Osteocyte (in vitro differentiated cells): Measurements from ENCODE around the gene RNF186. TPM values are rescaled to one million over a fixed set of nuclear protein-coding genes. Genes with fewer than 3 reads are reported as not detected.

Experiments used
- DNase-seq: peaks from one replicate; pipeline ENCODE4 v3.0.0; 2021; ENCODE audit warnings: mixed read lengths; ENCODE audit not compliant: unreplicated experiment; ENCODE audit errors: extremely low spot score
- H3K27ac Mint-ChIP-seq: one replicate; pipeline ENCODE4 v1.8.0; 2021; ENCODE audit warnings: mild to moderate bottlenecking, mixed read lengths; ENCODE audit not compliant: unreplicated experiment
- H3K27me3 Mint-ChIP-seq: one replicate; pipeline ENCODE4 v1.8.0; 2021; ENCODE audit warnings: mixed read lengths; ENCODE audit not compliant: unreplicated experiment
- H3K36me3 Mint-ChIP-seq: one replicate; pipeline ENCODE4 v1.8.0; 2021; ENCODE audit warnings: mixed read lengths; ENCODE audit not compliant: unreplicated experiment
- H3K4me1 Mint-ChIP-seq: one replicate; pipeline ENCODE4 v1.8.0; 2021; ENCODE audit warnings: mixed read lengths; ENCODE audit not compliant: unreplicated experiment
- H3K4me3 Mint-ChIP-seq: one replicate; pipeline ENCODE4 v1.8.0; 2021; ENCODE audit warnings: mild to moderate bottlenecking, moderate library complexity, mixed read lengths; ENCODE audit not compliant: unreplicated experiment
- H3K9me3 Mint-ChIP-seq: one replicate; pipeline ENCODE4 v1.8.0; 2021; ENCODE audit warnings: mixed read lengths; ENCODE audit not compliant: unreplicated experiment
- CTCF ChIP-seq: fragments of 200-600 bp; sonication (generic); IDR thresholded peaks from 2 replicates; pipeline ENCODE4 v1.5.0; 2021; ENCODE audit warnings: antibody characterized with exemption, mild to moderate bottlenecking, moderate library complexity
- total RNA-seq: library from RNA; stranded (reverse); gene quantifications from 2 replicates; pipeline ENCODE4 v1.2.1, GENCODE V29; 2021

The RNF186 gene
- total RNA-seq, 1 donor from 2014 or later, result not detected

- peaks cover 8% of the 10 kb centered on the region for H3K9me3 Mint-ChIP-seq
- DNase-seq, result no peak
- H3K36me3 Mint-ChIP-seq, result no peaks in the 10 kb centered on the region
- H3K27ac Mint-ChIP-seq, result no peak overlapping the region
- TF ChIP-seq CTCF, result no peak
- H3K27me3 Mint-ChIP-seq, result peaks cover 3% of the 10 kb centered on the region
- peaks cover 8% of the 10 kb centered on the region for H3K4me1 Mint-ChIP-seq
- no peak overlapping the region for H3K4me3 Mint-ChIP-seq
Observed at GRCh38 chr1:19828546-19828945, 13.5 kb upstream of the RNF186 start.

GRCh38 chr1:19825298-19825697 lies 10.2 kb upstream of the RNF186 start:
- H3K27me3 Mint-ChIP-seq, result no peaks in the 10 kb centered on the region
- peaks cover 4% of the 10 kb centered on the region for H3K9me3 Mint-ChIP-seq
- H3K4me1 Mint-ChIP-seq, result peaks cover 8% of the 10 kb centered on the region
- DNase-seq, result no peak
- no peak overlapping the region for H3K4me3 Mint-ChIP-seq
- H3K27ac Mint-ChIP-seq, result no peak overlapping the region
- no peaks in the 10 kb centered on the region for H3K36me3 Mint-ChIP-seq
- TF ChIP-seq CTCF, result no peak

GRCh38 chr1:19824541-19824940 lies 9.5 kb upstream of the RNF186 start:
- no peak for DNase-seq
- no peak overlapping the region for H3K4me3 Mint-ChIP-seq
- no peaks in the 10 kb centered on the region for H3K27me3 Mint-ChIP-seq
- no peak for TF ChIP-seq CTCF
- H3K4me1 Mint-ChIP-seq, result peaks cover 8% of the 10 kb centered on the region
- H3K36me3 Mint-ChIP-seq, result no peaks in the 10 kb centered on the region
- H3K9me3 Mint-ChIP-seq, result peaks cover 4% of the 10 kb centered on the region
- no peak overlapping the region for H3K27ac Mint-ChIP-seq

GRCh38 chr1:19824036-19824435 lies 9.0 kb upstream of the RNF186 start:
- Mint-ChIP-seq H3K36me3 (no peaks in the 10 kb centered on the region), H3K4me3 (no peak overlapping the region), H3K4me1 (peaks cover 8% of the 10 kb centered on the region), H3K27ac (no peak overlapping the region), H3K9me3 (peaks cover 4% of the 10 kb centered on the region), H3K27me3 (no peaks in the 10 kb centered on the region)
- no peak for TF ChIP-seq CTCF
- DNase-seq, result no peak

DNA sequence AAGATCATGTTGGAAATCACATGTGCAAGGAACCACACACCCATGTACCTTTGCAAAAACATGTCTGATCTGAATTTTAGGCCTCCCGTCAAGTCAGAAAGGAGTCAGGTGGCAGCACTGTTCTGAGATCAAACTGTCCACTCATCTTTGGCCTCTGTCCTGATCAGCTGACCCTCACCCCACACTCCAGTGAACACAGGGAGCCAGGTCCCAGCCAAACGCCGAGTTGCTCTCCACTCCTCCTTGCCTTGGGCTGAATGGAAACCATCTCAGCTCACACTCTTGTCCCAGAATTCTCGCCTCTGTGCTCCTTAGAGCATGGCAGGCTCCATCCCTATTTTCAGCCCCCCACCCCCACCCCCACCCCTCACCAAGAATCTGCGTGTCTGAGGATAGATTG lies 4.6 kb upstream of the RNF186 start:
- H3K9me3 Mint-ChIP-seq, result no peaks in the 10 kb centered on the region
- DNase-seq, result no peak
- H3K27me3 Mint-ChIP-seq, result no peaks in the 10 kb centered on the region
- H3K27ac Mint-ChIP-seq, result no peak overlapping the region
- H3K4me3 Mint-ChIP-seq, result no peak overlapping the region
- no peaks in the 10 kb centered on the region for H3K36me3 Mint-ChIP-seq
- peaks cover 3% of the 10 kb centered on the region for H3K4me1 Mint-ChIP-seq
- no peak for TF ChIP-seq CTCF
